ENCODE data around the gene ACAD8.

ACAD8 gene

DNA sequence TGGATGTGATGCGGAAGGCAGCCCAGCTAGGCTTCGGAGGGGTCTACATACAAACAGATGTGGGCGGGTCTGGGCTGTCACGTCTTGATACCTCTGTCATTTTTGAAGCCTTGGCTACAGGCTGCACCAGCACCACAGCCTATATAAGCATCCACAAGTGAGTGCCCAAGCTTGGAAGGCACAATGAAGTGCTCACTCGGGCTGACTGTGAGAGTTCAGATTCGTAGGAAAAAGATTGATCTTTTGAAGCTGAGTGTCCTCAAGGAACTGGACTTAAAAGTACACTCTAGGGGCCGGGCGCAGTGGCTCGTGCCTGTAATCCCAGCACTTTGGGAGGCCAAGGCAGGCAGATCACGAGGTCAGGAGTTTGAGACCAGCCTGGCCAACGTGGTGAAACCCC is 3.7 kb downstream of the ACAD8 start:
- no peak for DNase-seq (ENCODE audit: low read depth in 2 of 2)
- no peak overlapping the region for H3K4me3 ChIP-seq (replicated peaks in 1 of 2; ENCODE audit: low read depth in 2 of 2, low read length in 2 of 2)
- TF ChIP-seq, protein P1, sequence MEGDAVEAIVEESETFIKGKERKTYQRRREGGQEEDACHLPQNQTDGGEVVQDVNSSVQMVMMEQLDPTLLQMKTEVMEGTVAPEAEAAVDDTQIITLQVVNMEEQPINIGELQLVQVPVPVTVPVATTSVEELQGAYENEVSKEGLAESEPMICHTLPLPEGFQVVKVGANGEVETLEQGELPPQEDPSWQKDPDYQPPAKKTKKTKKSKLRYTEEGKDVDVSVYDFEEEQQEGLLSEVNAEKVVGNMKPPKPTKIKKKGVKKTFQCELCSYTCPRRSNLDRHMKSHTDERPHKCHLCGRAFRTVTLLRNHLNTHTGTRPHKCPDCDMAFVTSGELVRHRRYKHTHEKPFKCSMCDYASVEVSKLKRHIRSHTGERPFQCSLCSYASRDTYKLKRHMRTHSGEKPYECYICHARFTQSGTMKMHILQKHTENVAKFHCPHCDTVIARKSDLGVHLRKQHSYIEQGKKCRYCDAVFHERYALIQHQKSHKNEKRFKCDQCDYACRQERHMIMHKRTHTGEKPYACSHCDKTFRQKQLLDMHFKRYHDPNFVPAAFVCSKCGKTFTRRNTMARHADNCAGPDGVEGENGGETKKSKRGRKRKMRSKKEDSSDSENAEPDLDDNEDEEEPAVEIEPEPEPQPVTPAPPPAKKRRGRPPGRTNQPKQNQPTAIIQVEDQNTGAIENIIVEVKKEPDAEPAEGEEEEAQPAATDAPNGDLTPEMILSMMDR (IDR thresholded peaks at IDR 0.05; ENCODE audit: low read depth, low read length), result no peak

DNA sequence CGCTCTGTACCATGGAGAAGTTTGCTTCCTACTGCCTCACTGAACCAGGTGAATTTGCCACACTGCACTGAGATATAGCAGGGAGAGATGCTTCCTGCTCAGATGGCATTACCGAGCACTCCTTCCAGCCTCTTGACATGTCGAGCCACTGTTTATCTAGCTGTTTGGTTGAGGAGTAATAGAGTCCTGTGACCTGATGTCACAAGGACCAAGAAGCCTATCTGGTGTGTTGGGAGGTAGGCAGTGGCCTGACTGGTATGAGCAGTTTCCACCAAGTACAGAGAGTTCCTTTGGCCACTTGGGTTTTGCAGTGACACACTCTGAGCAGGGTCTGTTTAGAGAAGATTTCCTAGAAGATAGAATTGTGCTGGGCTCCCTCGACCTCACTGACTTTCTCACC is 5.2 kb downstream of the ACAD8 start:
- DNase-seq (ENCODE audit: low read depth in 2 of 2), result no peak
- TF ChIP-seq, protein P1 (IDR thresholded peaks at IDR 0.05; ENCODE audit: low read depth, low read length), result no peak
- no peak overlapping the region for H3K4me3 ChIP-seq (replicated peaks in 1 of 2; ENCODE audit: low read depth in 2 of 2, low read length in 2 of 2)

DNA sequence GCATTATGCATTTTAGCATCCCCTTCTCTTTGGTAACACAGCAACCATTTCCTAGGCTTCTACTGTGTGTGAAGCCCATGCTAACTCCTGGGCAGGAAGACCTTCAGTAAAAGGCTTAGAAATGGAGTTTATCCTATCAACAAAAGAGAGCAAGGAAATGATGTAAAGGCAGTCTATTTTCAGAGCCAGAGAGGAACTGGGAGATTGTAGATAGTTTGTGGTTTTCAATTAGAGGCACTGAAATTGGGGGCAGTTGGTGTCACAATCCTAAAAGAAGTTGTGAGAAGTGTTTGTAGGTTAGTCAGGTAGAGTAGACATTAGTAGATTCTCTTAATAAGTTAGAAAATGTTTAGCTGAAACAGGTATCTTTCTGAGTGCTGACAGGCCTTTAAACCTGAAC is 7.1 kb downstream of the ACAD8 start:
- H3K4me3 ChIP-seq (replicated peaks in 1 of 2; ENCODE audit: low read depth in 2 of 2, low read length in 2 of 2), result no peak overlapping the region
- TF ChIP-seq, protein P1 (IDR thresholded peaks at IDR 0.05; ENCODE audit: low read depth, low read length), result no peak
- DNase-seq (ENCODE audit: low read depth in 2 of 2), result no peak

DNA sequence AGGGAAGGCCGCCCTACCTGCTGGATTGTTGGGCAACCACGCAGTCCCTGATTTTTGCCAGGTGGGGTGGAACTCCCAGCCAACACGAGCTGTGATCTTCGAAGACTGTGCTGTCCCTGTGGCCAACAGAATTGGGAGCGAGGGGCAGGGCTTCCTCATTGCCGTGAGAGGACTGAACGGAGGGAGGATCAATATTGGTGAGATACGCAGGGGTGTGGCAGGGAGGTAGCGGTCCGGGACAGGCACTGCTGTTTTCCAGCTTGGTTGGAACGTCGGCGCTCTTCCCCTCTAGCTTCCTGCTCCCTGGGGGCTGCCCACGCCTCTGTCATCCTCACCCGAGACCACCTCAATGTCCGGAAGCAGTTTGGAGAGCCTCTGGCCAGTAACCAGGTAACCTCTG is 7.6 kb downstream of the ACAD8 start:
- TF ChIP-seq, protein P1 (IDR thresholded peaks at IDR 0.05; ENCODE audit: low read depth, low read length), result no peak
- DNase-seq (ENCODE audit: low read depth in 2 of 2), result no peak
- H3K4me3 ChIP-seq (replicated peaks in 1 of 2; ENCODE audit: low read depth in 2 of 2, low read length in 2 of 2), result no peak overlapping the region

DNA sequence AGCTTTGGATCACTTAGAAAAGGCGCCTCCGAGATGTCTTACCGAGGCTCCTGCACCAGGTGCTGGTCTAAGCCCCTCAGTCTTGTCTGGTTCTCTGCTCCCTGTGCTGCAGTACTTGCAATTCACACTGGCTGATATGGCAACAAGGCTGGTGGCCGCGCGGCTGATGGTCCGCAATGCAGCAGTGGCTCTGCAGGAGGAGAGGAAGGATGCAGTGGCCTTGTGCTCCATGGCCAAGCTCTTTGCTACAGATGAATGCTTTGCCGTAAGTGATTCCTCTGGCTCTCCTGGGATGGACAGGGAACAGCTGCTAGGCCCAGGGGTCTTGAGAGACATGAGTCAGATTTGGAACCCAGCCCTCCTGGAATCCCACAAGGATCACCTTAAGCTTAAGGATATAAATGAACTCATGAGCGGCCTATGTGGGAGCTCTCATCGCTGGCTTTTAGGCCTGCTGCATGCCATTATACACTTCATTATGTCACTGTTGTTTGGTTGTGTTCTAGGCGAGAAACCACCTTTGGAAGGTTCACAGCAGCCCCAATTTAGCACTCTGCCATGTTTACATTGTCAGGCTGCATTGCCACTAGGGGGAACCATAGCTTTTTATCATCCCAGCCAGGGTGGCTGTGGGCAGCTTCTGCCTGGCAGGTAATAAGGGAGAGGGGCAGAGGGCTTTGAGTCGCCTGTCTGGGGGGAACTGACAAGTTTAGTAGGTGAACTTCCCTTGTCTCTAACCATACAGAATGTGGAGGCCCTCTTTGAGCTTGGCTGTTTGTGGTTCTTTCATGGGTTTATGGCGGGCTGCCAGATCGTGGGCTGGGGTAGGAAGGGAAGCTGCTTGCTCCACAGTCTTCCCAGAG is 8.5 kb downstream of the ACAD8 start:
- TF ChIP-seq, protein P1 (IDR thresholded peaks at IDR 0.05; ENCODE audit: low read depth, low read length), result peak; percentile 60
- H3K4me3 ChIP-seq (replicated peaks in 1 of 2; ENCODE audit: low read depth in 2 of 2, low read length in 2 of 2), result no peak overlapping the region
- DNase-seq (ENCODE audit: low read depth in 2 of 2), result peak; percentile 26 to 35

DNA sequence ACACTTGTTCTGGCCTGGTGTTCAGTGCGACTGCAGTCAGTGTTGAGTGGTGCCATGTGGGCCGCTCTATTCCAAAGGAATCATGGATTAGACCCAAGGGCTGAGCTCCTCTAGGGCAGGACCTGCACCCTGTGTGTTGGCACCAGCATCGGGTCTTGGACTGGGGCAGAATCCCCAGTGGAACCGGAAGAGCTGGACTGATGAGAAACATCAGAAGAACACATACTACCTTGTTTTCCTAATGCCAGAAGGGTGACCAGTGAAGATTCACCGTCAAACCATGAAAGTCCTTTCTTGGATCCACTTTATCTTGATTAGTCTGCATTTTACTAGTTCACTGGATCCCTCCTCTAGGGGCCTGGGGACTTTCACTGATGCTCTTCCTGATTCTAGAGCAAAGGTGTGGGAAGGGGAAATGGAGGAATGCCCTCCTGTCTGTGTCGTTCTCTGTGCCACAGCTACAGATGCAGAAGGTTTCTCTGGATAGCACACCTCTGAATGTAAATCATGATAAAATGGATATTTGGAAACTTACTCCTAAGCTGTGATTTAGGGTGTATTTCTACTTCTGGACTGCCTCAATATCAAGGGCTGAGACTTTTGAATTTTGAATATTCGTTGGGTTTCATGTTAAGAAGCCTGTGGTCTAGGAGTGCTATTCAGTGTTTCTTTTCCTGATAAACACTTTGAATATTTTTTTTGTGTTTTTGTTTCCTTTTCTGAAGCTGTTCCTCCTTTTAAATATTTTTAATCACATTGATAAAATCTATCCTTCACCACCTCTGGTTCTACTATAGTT is 11.8 kb downstream of the ACAD8 start:
- no peak for DNase-seq (ENCODE audit: low read depth in 2 of 2)
- TF ChIP-seq, protein P1 (IDR thresholded peaks at IDR 0.05; ENCODE audit: low read depth, low read length), result no peak
- no peak overlapping the region for H3K4me3 ChIP-seq (replicated peaks in 1 of 2; ENCODE audit: low read depth in 2 of 2, low read length in 2 of 2)
